NCI-H69 (cell line): ENCODE data around the gene L1TD1.
"Not testable (repeated sequence)": the region's sequence is repeated elsewhere in the genome, so short reads cannot be mapped to it uniquely, and the experiment has no call there.

Experiments used
- DNase-seq: peaks from one replicate; lab custom pipeline; 2025; lab: John Stamatoyannopoulos, UW

L1TD1 gene

DNA sequence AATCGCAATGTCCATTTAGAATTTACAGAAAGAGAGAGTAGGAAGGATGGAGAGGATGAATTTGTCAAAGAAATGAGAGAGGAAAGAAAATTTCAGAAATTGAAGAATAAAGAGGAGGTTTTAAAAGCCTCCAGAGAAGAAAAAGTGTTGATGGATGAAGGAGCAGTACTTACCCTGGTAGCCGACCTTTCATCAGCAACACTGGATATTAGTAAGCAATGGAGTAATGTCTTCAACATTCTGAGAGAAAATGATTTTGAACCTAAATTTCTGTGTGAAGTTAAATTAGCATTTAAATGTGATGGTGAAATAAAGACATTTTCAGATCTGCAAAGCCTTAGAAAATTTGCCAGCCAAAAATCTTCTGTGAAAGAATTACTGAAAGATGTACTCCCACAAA lies 12.5 kb downstream of the L1TD1 start:
- no peak for DNase-seq

- DNase-seq, result no peak
Observed at GRCh38 chr1:62208087-62208486, 13.4 kb downstream of the L1TD1 start.

DNA sequence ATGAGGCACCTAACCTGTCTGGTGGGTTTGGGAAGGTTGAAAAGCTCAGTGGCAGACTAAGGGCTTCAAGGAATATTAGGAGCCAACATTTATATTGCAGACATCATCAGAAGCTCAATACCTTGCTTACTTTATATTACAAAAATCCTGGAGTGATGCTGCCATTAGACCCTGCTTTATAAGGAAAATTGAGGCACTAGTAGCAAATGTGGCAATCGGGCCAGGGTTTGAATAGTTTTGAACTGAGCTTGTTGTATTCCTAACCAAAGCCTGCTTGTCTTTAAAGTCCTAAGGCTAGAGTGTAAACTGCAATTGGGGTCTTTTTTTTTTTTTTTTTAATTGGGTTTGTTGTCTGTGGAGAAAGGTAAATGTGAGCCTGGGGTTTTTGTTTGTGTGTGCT lies 14.3 kb downstream of the L1TD1 start:
- no peak for DNase-seq

DNA sequence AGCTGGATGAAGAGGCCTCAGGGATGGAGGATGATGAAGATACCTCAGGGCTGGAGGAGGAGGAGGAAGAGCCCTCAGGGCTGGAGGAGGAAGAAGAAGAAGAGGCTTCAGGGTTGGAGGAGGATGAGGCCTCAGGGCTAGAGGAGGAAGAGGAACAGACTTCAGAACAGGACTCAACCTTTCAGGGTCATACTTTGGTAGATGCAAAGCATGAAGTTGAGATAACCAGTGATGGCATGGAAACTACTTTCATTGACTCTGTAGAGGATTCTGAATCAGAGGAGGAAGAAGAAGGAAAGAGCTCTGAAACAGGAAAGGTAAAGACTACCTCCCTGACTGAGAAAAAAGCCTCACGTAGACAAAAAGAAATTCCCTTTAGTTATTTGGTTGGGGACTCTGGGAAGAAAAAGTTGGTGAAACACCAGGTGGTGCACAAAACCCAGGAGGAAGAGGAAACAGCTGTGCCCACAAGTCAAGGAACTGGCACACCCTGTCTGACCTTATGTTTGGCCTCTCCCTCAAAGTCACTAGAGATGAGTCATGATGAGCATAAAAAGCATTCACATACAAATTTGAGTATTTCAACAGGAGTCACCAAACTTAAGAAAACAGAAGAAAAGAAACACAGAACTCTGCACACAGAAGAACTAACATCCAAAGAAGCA lies 15.4 kb downstream of the L1TD1 start:
- DNase-seq, result no peak

GRCh38 chr1:62210960-62211359 lies 16.3 kb downstream of the L1TD1 start:
- peak; percentile 2 for DNase-seq

- DNase-seq, result no peak
Observed at GRCh38 chr1:62212411-62212810, 17.8 kb downstream of the L1TD1 start.

DNA sequence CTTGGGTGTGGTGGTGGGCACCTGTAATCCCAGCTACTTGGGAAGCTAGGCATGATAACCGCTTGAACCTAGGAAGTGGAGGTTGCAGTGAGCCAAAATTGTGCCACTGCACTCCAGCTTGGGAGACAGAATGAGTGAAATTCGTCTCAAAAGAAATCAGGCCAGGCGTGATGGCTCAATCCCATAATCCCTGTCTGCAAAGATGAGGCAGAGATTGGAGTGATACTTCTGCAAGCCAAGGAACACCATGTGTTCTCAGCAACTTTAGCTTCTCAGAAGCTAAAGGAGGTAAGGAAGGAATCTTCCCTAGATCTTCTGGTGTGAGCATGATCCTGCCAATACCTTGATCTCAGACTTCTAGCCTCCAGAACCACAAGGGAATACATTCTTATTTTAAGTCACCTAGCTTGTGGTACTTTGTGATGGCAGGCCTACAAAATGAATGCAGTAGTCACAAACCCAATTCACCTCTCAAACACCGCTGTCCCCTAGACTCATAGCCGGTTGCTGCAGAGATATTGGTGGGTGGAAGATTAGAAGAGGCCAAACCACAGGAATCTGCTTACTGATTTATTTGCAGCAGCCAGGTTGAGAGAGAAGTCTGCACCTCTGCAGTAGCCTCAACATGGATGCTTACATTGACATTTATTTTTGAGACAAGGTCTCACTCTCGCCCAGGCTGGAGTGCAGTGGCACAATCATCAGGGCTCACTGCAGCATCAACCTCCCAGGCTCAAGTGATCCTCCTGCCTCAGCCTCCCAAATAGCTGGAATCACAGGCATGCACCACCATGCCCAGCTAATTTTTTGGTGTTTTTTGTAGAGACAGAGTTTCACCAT lies 18.6 kb downstream of the L1TD1 start:
- no peak for DNase-seq

- no peak for DNase-seq
Observed at GRCh38 chr1:62218604-62219003, 24.0 kb downstream of the L1TD1 start.

- DNase-seq, result not testable (repeated sequence)
Observed at GRCh38 chr1:62220456-62220855, 25.8 kb downstream of the L1TD1 start.

DNA sequence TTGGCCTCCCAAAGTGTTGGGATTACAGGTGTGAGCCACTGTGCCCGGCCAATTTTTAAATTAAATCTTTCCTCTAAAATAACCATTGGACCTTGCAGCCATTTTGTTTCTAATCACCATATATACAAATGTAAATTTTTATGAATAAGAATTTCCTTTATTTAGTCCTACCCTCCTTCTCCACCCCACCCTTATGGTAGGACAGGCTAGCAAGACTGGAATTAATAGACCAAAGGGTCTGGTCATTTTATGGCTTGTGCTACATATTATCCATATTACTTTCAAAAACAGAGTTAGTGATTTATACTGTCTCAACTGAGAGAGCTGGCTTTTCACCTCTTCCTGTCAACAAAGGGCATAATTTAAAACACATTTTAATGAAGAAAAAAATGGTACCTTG lies 26.5 kb downstream of the L1TD1 start:
- DNase-seq, result no peak

- no peak for DNase-seq
Observed at GRCh38 chr1:62222321-62222720, 27.7 kb downstream of the L1TD1 start.

- no peak for DNase-seq
Observed at GRCh38 chr1:62224182-62224581, 29.5 kb downstream of the L1TD1 start.

DNA sequence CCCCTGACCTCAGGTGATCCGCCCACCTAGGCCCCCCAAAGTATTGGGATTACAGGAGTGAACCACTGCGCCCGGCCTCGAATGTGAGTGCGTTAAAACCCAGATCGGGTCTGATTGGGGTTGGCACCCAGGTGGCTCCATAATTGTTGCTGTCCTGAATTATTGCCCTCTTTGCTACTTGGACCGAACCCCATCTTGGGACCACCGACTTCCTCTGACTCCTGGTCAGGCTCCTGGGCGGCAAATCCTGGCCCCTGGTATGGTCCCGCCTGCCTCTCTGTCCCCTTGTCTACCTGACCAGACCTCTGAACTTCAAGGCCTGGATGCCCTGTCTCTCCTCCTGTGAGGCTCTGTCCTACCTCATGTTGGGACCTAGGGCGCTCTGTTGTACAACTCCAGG lies 32.8 kb downstream of the L1TD1 start:
- no peak for DNase-seq

DNA sequence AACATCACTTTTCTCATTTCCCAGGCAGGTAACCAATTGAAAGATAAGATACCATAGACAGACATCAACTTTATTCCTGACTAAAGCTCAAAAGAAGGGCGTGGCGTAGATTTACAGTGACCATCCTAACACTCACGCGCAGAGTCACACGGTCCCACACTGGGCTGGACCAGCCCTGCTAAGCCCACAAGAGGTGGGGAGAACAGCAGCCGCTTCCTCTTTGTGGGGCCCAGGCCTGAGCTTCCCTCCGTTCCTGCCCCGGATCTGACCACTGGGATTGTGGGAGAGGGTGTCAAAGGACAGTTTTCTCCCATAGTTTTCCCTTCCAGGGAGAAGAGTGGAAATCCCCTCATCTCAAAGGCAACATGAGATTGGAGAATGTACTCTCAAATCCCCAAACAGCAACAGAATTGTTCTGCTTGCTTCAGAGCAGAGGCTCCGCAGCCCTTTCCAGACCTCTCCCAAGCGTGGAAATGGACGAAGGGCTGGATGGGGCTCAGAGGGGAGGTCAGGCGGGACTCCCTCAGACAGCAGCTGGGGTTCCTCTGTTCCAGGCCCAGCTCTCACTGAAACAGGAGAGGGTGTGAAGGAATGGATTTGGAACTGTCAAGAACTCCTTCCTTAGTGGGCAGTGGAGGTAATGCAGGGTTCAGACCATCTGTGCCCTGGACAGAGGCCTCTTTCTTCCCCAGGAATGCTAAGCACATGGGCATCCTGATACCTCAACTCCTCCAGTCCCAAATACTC lies 33.7 kb downstream of the L1TD1 start:
- no peak for DNase-seq

- DNase-seq, result no peak
Observed at GRCh38 chr1:62228883-62229187, 34.2 kb downstream of the L1TD1 start.

DNA sequence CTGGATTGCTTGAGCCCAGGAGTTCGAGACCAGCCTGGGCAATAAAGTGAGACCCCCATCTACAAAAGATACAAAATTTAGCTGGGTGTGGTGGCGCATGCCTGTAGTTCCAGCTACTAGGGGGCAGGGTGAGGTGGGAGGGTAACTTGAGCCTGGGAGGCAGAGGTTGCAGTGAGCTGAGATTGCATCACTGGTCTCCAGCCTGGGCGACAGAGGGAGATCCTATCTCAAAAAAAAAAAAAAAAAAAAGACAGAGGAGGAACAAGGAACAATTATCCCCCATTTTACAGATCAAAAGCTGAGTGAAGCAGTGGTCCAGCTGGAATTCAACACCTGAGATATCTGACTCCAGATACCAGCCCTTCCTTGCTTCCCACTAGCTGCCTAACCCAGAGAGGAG lies 34.8 kb downstream of the L1TD1 start:
- no peak for DNase-seq

GRCh38 chr1:62229932-62230331 lies 35.3 kb downstream of the L1TD1 start:
- DNase-seq, result peak; percentile 23

- DNase-seq, result peak; percentile 80
Observed at GRCh38 chr1:62230718-62231117, 36.1 kb downstream of the L1TD1 start.

DNA sequence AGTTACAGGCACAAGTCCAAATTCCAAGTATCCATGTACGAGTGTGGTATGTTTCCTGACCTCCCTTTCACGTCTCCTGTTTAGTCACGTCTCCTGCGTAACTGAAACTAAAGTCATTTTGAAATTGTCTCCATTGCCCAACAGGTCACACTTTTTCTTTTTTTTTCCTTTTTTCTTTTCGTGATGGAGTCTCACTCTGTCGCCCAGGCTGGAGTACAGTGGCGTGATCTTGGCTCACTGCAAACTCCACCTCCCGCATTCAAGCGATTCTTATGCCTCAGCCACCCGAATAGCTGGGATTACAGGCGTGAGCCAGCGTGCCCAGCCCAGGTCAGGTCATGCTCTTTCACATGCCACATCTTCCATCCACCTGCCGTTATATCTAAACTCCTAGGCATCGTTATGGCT lies 38.2 kb downstream of the L1TD1 start:
- DNase-seq, result no peak

GRCh38 chr1:62233926-62234450 lies 39.3 kb downstream of the L1TD1 start:
- DNase-seq, result no peak

DNA sequence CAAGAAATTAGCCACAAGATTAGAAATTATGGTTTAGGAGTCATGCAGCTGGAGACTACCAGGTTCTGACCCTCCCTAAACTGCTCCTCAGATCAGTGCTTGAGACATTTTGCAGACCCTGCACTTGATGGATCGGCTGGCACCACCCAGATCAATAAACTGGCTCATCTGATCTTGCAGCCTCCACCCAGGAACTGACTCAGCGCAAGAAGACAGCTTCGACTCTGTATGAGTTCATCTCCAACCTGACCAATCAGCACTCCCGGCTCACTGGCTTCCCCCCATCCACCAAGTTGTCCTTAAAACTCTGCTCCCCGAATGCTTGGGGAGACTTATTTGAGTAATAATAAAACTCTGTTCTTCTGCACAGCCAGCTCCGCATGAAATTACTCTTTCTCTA lies 40.0 kb downstream of the L1TD1 start:
- DNase-seq, result no peak

GRCh38 chr1:62235576-62235975 lies 40.9 kb downstream of the L1TD1 start:
- no peak for DNase-seq

DNA sequence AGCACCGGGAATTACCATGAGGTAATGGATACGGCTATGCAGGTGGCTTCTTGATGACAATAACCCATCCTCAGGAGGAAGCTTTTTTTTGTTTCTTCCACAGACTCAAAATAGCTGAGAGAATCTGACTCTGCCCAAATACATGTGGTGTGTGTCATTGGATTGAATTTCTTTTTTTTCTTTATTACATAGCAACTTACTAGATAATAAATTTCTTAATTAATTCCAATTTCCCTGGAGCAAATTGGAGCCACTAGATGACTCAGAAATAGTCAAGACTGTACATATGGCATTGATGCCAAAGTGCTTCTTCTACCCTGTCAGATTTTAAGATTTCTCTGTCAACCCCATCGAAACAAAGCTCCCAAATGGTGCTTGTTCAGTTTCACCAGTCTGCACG lies 42.7 kb downstream of the L1TD1 start:
- no peak for DNase-seq
